ENCODE results near the gene CPNE9.

Gene CPNE9

DNA sequence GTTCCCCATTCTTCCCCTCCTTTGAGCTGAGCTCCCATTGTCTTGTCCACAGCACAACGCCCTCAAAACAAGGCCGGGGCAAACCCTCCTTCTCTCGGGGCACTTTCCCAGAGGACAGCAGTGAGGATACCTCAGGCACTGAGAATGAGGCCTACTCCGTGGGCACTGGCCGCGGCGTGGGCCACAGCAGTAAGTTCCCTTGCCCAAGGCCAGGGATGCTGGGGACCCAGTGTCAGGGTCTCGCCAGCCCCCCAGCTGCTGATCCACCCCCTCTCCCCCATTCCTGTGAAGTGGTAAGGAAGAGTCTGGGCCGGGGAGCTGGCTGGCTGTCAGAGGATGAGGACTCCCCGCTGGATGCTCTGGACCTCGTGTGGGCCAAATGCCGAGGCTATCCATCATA lies 41.9 kb downstream of the CPNE9 start:
- no peak overlapping the region for H3K27ac ChIP-seq (ENCODE audit: low read depth, low read length)
- no peaks in the 10 kb centered on the region for H4K20me1 ChIP-seq (ENCODE audit: low read depth, low read length)
- no peak overlapping the region for H2AFZ ChIP-seq (ENCODE audit: low read depth, low read length, severe bottlenecking)
- no peaks in the 10 kb centered on the region for H3K9me2 ChIP-seq (replicated peaks; ENCODE audit: insufficient read depth, low read length)
- no peaks in the 10 kb centered on the region for H3K27me3 ChIP-seq (ENCODE audit: low read length)
- H3K79me2 ChIP-seq (ENCODE audit: insufficient read depth, low read length), result peaks cover 4% of the 10 kb centered on the region
- TF ChIP-seq, protein P1, sequence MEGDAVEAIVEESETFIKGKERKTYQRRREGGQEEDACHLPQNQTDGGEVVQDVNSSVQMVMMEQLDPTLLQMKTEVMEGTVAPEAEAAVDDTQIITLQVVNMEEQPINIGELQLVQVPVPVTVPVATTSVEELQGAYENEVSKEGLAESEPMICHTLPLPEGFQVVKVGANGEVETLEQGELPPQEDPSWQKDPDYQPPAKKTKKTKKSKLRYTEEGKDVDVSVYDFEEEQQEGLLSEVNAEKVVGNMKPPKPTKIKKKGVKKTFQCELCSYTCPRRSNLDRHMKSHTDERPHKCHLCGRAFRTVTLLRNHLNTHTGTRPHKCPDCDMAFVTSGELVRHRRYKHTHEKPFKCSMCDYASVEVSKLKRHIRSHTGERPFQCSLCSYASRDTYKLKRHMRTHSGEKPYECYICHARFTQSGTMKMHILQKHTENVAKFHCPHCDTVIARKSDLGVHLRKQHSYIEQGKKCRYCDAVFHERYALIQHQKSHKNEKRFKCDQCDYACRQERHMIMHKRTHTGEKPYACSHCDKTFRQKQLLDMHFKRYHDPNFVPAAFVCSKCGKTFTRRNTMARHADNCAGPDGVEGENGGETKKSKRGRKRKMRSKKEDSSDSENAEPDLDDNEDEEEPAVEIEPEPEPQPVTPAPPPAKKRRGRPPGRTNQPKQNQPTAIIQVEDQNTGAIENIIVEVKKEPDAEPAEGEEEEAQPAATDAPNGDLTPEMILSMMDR (IDR thresholded peaks at IDR 0.05; ENCODE audit: insufficient read depth, low read length, poor library complexity, severe bottlenecking), result no peak
- no peak for TF ChIP-seq EZH2phosphoT487 (conservative IDR thresholded peaks at IDR 0.05; ENCODE audit: low read length)
- H3K36me3 ChIP-seq (ENCODE audit: low read length), result no peaks in the 10 kb centered on the region
- H3F3A ChIP-seq (ENCODE audit: insufficient read depth), result no peaks in the 10 kb centered on the region; the same call in 1 of the 2 replicates
- H3K9ac ChIP-seq (ENCODE audit: low read length), result no peak overlapping the region
- no peaks in the 10 kb centered on the region for H3K9me3 ChIP-seq (ENCODE audit: insufficient read depth, low read length)
- no peak overlapping the region for H3K4me3 ChIP-seq (ENCODE audit: insufficient read depth, low read length, poor library complexity, severe bottlenecking)
- no peak overlapping the region for H3K4me2 ChIP-seq (ENCODE audit: low read depth, low read length, poor library complexity, severe bottlenecking)

DNA sequence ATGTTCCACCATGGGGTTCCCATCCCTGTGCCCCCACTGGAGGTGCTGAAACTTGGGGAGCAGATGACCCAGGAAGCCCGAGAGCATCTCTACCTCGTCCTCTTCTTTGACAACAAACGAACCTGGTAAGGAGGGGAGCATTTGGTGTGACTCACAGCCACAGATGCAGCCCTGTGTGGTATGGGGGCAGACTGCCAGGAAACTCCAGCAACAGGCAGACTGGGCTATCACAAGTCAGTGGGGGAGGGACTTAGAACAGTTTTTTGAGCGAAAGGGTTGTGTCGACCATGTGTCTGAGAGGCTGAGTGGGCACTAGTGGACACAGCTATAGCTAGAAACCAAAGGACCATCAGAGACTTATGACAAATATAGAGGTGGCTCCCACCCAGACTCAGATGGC lies 42.7 kb downstream of the CPNE9 start:
- Histone ChIP-seq H3K9ac (ENCODE audit: low read length) (no peak overlapping the region), H3K9me2 (replicated peaks; ENCODE audit: insufficient read depth, low read length) (no peaks in the 10 kb centered on the region), H3K4me2 (ENCODE audit: low read depth, low read length, poor library complexity, severe bottlenecking) (no peak overlapping the region), H3K36me3 (ENCODE audit: low read length) (no peaks in the 10 kb centered on the region), H3F3A (ENCODE audit: insufficient read depth) (peaks cover 4% of the 10 kb centered on the region; the same call in 1 of the 2 replicates), H3K79me2 (ENCODE audit: insufficient read depth, low read length) (peaks cover 12% of the 10 kb centered on the region), H3K9me3 (ENCODE audit: insufficient read depth, low read length) (no peaks in the 10 kb centered on the region), H2AFZ (ENCODE audit: low read depth, low read length, severe bottlenecking) (no peak overlapping the region), H3K4me3 (ENCODE audit: insufficient read depth, low read length, poor library complexity, severe bottlenecking) (no peak overlapping the region), H3K27ac (ENCODE audit: low read depth, low read length) (no peak overlapping the region), H3K27me3 (ENCODE audit: low read length) (no peaks in the 10 kb centered on the region), H4K20me1 (ENCODE audit: low read depth, low read length) (no peaks in the 10 kb centered on the region)
- no peak for TF ChIP-seq EZH2phosphoT487 (conservative IDR thresholded peaks at IDR 0.05; ENCODE audit: low read length)
- TF ChIP-seq, protein P1 (IDR thresholded peaks at IDR 0.05; ENCODE audit: insufficient read depth, low read length, poor library complexity, severe bottlenecking), result no peak

DNA sequence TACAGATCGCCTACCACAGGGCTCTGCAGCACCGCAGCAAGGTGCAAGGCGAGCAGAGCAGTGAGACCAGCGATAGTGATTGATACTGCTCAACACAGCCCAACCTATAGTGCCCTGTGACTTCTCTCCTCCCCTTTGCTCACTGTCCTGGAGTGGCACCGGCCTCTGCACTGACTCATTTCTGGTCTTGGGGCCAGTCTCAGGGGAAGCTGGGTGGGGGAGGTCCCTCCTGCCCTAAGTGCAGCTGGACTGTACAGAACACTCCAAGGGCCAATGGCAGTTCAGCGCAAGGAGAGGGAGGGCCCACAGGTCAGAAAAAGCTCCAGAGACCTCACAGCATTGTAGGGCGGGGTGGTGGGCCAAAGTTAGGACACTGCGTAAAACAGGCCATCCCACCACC lies 43.6 kb downstream of the CPNE9 start:
- no peaks in the 10 kb centered on the region for H3K9me2 ChIP-seq (replicated peaks; ENCODE audit: insufficient read depth, low read length)
- H3K4me3 ChIP-seq (ENCODE audit: insufficient read depth, low read length, poor library complexity, severe bottlenecking), result no peak overlapping the region
- peaks cover 12% of the 10 kb centered on the region; the same call in 1 of the 2 replicates for H3F3A ChIP-seq (ENCODE audit: insufficient read depth)
- peaks cover 20% of the 10 kb centered on the region for H3K79me2 ChIP-seq (ENCODE audit: insufficient read depth, low read length)
- H3K27me3 ChIP-seq (ENCODE audit: low read length), result no peaks in the 10 kb centered on the region
- H3K27ac ChIP-seq (ENCODE audit: low read depth, low read length), result no peak overlapping the region
- no peak overlapping the region for H3K4me2 ChIP-seq (ENCODE audit: low read depth, low read length, poor library complexity, severe bottlenecking)
- TF ChIP-seq EZH2phosphoT487 (conservative IDR thresholded peaks at IDR 0.05; ENCODE audit: low read length), result no peak
- TF ChIP-seq, protein P1 (IDR thresholded peaks at IDR 0.05; ENCODE audit: insufficient read depth, low read length, poor library complexity, severe bottlenecking), result no peak
- no peaks in the 10 kb centered on the region for H3K36me3 ChIP-seq (ENCODE audit: low read length)
- H3K9ac ChIP-seq (ENCODE audit: low read length), result no peak overlapping the region
- H3K9me3 ChIP-seq (ENCODE audit: insufficient read depth, low read length), result no peaks in the 10 kb centered on the region
- no peaks in the 10 kb centered on the region for H4K20me1 ChIP-seq (ENCODE audit: low read depth, low read length)
- no peak overlapping the region for H2AFZ ChIP-seq (ENCODE audit: low read depth, low read length, severe bottlenecking)

Measured in SU-DHL-6 (cell line).